ENCODE data around the gene NSUN3. TPM values are rescaled to one million over a fixed set of nuclear protein-coding genes. Genes with fewer than 3 reads are reported as not detected.
"Not testable (repeated sequence)": the region's sequence is repeated elsewhere in the genome, so short reads cannot be mapped to it uniquely, and the experiment has no call there.

The NSUN3 gene
- total RNA-seq, 1 donor from 2014 or later = 18.0 TPM

- peaks cover 73% of the 10 kb centered on the region for H3K36me3 ChIP-seq
- no peaks in the 10 kb centered on the region for H3K27me3 ChIP-seq (ENCODE audit: low read depth)
- H3K9me3 ChIP-seq = no peaks in the 10 kb centered on the region
- TF ChIP-seq CTCF (IDR thresholded peaks at IDR 0.05) = no peak
- no peak for DNase-seq
- H3K4me1 ChIP-seq = no peaks in the 10 kb centered on the region
- intact Hi-C loops (cut with DNase I) = no loop called here
- H3K4me3 ChIP-seq = no peak overlapping the region
- no peak overlapping the region for H3K27ac ChIP-seq
- no peak for ATAC-seq
These were observed 36.5 kb downstream of the NSUN3 start for GRCh38 chr3:94099311-94099710.

GRCh38 chr3:94101860-94102259 is 39.0 kb downstream of the NSUN3 start:
- intact Hi-C loops (cut with DNase I) = no loop called here

GRCh38 chr3:94106268-94106667 is 43.4 kb downstream of the NSUN3 start:
- no peak overlapping the region for H3K27ac ChIP-seq
- no peaks in the 10 kb centered on the region for H3K9me3 ChIP-seq
- peaks cover 54% of the 10 kb centered on the region for H3K36me3 ChIP-seq
- no peak for ATAC-seq
- H3K4me1 ChIP-seq = no peaks in the 10 kb centered on the region
- intact Hi-C loops (cut with DNase I) = no loop called here
- TF ChIP-seq CTCF (IDR thresholded peaks at IDR 0.05) = no peak
- no peak for DNase-seq
- no peaks in the 10 kb centered on the region for H3K27me3 ChIP-seq (ENCODE audit: low read depth)
- no peak overlapping the region for H3K4me3 ChIP-seq

More at GRCh38 chr3:94101860-94102259, 39.0 kb downstream of the NSUN3 start:
- no peak for TF ChIP-seq CTCF (IDR thresholded peaks at IDR 0.05)
- no peaks in the 10 kb centered on the region for H3K4me1 ChIP-seq
- H3K27ac ChIP-seq = no peak overlapping the region
- peaks cover 61% of the 10 kb centered on the region for H3K36me3 ChIP-seq
- H3K27me3 ChIP-seq (ENCODE audit: low read depth) = no peaks in the 10 kb centered on the region
- no peak overlapping the region for H3K4me3 ChIP-seq
- H3K9me3 ChIP-seq = no peaks in the 10 kb centered on the region
- ATAC-seq = no peak
- DNase-seq = no peak

- H3K36me3 ChIP-seq = peaks cover 55% of the 10 kb centered on the region
- intact Hi-C loops (cut with DNase I); H3K4me3 ChIP-seq: not testable (repeated sequence)
These were observed 47.4 kb downstream of the NSUN3 start for GRCh38 chr3:94110232-94110631.

GRCh38 chr3:94110854-94111253 is 48.0 kb downstream of the NSUN3 start:
- no peaks in the 10 kb centered on the region for H3K9me3 ChIP-seq
- H3K27ac ChIP-seq = no peak overlapping the region
- no peaks in the 10 kb centered on the region for H3K27me3 ChIP-seq (ENCODE audit: low read depth)
- no peak for ATAC-seq
- intact Hi-C loops (cut with DNase I) = no loop called here
- peaks cover 52% of the 10 kb centered on the region for H3K36me3 ChIP-seq
- H3K4me3 ChIP-seq = no peak overlapping the region
- no peak for TF ChIP-seq CTCF (IDR thresholded peaks at IDR 0.05)
- no peak for DNase-seq
- no peaks in the 10 kb centered on the region for H3K4me1 ChIP-seq

More at GRCh38 chr3:94110232-94110631, 47.4 kb downstream of the NSUN3 start:
- H3K9me3 ChIP-seq; ATAC-seq; DNase-seq; H3K27ac ChIP-seq; H3K4me1 ChIP-seq; H3K27me3 ChIP-seq (ENCODE audit: low read depth): not testable (repeated sequence)

- no peak for ATAC-seq
These were observed 51.8 kb downstream of the NSUN3 start for GRCh38 chr3:94114666-94115065.

More at GRCh38 chr3:94114666-94115065, 51.8 kb downstream of the NSUN3 start:
- DNase-seq = no peak
- Histone ChIP-seq H3K36me3 (peaks cover 30% of the 10 kb centered on the region), H3K27ac (no peak overlapping the region), H3K4me3 (no peak overlapping the region), H3K9me3 (no peaks in the 10 kb centered on the region), H3K27me3 (ENCODE audit: low read depth) (no peaks in the 10 kb centered on the region), H3K4me1 (no peaks in the 10 kb centered on the region)
- intact Hi-C loops (cut with DNase I) = no loop called here
- no peak for TF ChIP-seq CTCF (IDR thresholded peaks at IDR 0.05)
